Measurements from ENCODE around the gene NEUROG2.

NEUROG2 gene

DNA sequence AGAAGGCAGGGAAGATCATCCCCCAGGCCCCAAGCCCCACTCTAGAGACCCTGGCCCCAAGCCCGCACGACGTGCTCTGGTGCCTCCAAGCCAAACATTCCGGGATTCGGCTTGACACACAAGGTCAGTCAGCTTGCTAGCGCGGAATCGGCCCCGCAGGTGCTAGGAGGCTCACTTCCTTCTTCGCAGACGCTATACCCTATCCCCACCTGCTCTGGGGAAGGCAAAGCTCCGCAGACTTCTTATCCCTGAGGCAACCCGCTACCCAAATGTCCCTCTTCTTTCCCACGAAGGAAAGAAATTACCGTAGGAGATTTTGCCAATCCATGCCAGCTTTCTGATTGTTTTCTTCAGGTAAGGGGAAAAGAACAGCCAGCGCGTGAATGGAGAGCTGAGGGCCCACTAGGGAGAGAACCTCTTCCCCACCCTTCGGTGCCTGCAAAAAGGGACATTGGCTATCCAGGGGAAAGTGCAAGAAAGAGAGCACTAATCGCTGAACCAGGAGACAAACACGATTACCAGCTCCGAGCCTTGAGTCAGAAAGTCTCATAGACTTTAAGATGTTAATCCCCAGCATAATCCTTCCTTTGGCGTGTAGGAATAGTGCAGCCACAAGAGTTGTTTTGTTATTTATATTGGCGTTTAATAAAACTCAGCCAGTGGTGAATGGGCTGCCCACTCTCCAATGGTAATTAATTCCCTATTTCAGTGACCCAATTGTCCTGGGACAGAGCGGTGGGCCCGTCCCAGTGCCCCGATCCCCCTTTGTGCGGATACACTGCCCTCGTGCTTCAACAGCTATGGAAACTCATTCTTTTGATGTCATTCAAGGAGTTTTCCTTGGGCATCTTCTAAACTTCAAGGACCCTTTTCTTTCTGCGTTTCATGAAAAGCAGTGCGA, 5.4 kb upstream of the NEUROG2 start:
- H3K4me3 ChIP-seq (ENCODE audit: low read depth, low read length) = no peak overlapping the region
- in situ Hi-C loops (cut with HindIII; ENCODE audit: low sequenced_read_pairs) = no loop called here
- no peak for TF ChIP-seq CTCF (IDR thresholded peaks at IDR 0.05; ENCODE audit: low read depth, low read length)
- no peak for DNase-seq (ENCODE audit: low read depth, low spot score)

DNA sequence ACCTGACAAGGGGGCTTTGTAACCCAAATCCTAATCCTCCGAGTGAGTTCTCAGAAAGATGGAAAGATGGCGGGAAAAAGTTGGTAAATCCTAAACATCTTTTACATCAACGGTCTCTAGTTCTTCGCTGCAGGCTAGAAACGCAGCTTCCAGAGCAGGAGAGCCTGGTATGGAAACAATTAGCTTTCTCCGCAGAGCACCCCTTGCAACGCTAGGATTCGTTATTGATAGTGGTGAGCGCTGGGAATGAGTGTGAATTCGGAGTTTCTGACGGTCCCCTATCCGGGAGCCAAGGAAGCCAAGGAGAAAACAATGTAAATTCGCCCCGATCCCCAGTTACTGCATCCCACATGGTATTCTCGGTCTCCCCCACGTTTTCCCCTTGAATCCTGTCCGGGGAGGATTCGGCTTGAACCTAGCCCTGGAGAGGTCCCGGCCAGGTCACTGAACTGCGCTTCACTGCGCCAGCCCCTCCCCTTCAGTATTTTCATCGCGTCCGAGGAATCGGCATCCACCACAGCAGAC, 4.7 kb upstream of the NEUROG2 start:
- DNase-seq (ENCODE audit: low read depth, low spot score) = no peak
- H3K4me3 ChIP-seq (ENCODE audit: low read depth, low read length) = no peak overlapping the region
- in situ Hi-C loops (cut with HindIII; ENCODE audit: low sequenced_read_pairs) = no loop called here
- TF ChIP-seq CTCF (IDR thresholded peaks at IDR 0.05; ENCODE audit: low read depth, low read length) = no peak

- no peak overlapping the region for H3K4me3 ChIP-seq (ENCODE audit: low read depth, low read length)
- DNase-seq (ENCODE audit: low read depth, low spot score) = no peak
- in situ Hi-C loops (cut with HindIII; ENCODE audit: low sequenced_read_pairs) = no loop called here
- no peak for TF ChIP-seq CTCF (IDR thresholded peaks at IDR 0.05; ENCODE audit: low read depth, low read length)
These were observed 4.0 kb upstream of the NEUROG2 start for GRCh38 chr4:112519689-112520597.

- in situ Hi-C loops (cut with HindIII; ENCODE audit: low sequenced_read_pairs) = no loop called here
- DNase-seq (ENCODE audit: low read depth, low spot score) = no peak
- no peak for TF ChIP-seq CTCF (IDR thresholded peaks at IDR 0.05; ENCODE audit: low read depth, low read length)
- H3K4me3 ChIP-seq (ENCODE audit: low read depth, low read length) = no peak overlapping the region
These were observed 2.7 kb upstream of the NEUROG2 start for GRCh38 chr4:112518675-112519074.

DNA sequence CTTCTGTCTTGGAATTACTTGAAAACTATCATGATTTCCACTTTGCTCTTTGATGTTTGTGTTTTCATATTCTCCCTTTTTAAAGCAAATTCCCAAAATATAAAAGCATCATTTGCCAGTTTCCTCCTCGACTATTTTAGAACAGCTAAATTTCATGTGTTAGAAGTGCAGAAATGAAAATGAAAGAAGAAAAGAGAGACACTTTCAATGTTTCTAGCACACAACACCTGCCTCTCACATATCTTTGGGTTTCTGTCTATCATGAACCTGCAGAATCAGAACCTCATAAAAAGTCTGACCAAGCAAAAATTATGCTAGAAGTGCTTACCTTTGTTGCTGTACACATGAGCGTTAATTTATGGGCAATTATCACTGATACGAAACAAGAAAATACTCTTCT, 1.9 kb upstream of the NEUROG2 start:
- TF ChIP-seq CTCF (IDR thresholded peaks at IDR 0.05; ENCODE audit: low read depth, low read length) = no peak
- no peak overlapping the region for H3K4me3 ChIP-seq (ENCODE audit: low read depth, low read length)
- in situ Hi-C loops (cut with HindIII; ENCODE audit: low sequenced_read_pairs) = no loop called here

DNA sequence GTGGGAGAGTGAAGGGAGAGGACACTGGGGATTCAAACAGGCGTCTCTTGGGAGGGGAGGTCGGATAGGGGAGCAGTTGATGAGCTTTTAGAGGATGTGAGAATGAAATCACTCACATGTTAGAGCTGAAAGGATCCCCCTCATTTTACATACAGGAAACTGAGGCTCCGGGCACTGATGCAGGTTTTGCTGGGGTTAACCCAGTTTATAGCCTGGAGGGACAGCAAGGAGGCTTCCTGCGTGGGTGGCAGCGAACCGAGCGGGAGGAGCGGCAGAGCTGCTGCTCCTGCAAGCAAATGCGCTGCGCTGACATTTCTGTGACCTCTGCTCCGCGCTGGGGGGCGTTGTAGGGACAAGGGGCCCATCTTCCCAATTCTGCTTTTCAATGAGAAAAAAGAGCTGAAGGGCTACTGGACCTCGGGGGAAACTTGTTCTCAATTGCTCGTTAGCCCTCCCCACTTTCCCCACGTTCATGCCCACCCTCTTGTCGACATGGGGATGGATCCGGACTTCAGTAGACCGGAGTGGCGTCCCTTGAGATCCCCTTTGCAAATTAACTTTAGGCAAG, 1.2 kb upstream of the NEUROG2 start:
- in situ Hi-C loops (cut with HindIII; ENCODE audit: low sequenced_read_pairs) = no loop called here
- no peak overlapping the region for H3K4me3 ChIP-seq (ENCODE audit: low read depth, low read length)
- no peak for TF ChIP-seq CTCF (IDR thresholded peaks at IDR 0.05; ENCODE audit: low read depth, low read length)
- no peak for DNase-seq (ENCODE audit: low read depth, low spot score)

More for the DNA sequence above, 1.9 kb upstream of the NEUROG2 start:
- DNase-seq (ENCODE audit: low read depth, low spot score) = no peak

Measured in astrocyte of the spinal cord (primary cell).